PC-3 (cell line): Measurements from ENCODE around the gene NIPAL3. TPM values are rescaled to one million over a fixed set of nuclear protein-coding genes. Genes with fewer than 3 reads are reported as not detected.

Experiments used
- ATAC-seq: fragments of 200-7000 bp; cut with Tn5 transposase; 2 replicates; pipeline ENCODE4 v1.9.1; 2020; ENCODE audit warnings: mild to moderate bottlenecking, moderate library complexity
- BruUV-seq: library from RNA; stranded (reverse); fragments of 400-500 nt; replicated peaks from 2 replicates; lab custom pipeline; 2021; lab: Mats Ljungman, UMichigan
- CTCF ChIA-PET: fragments of 300-600 bp; sonication (Branson Sonifier 250); formaldehyde crosslinking; loops from one replicate; lab custom pipeline; 2022; ENCODE audit warnings: antibody characterized with exemption; lab: Charles Lee
- POLR2A ChIA-PET: fragments of 300-600 bp; sonication (Branson Sonifier 250); formaldehyde crosslinking; loops from one replicate; lab custom pipeline; 2022; ENCODE audit warnings: antibody characterized with exemption; ENCODE audit not compliant: unreplicated experiment; lab: Charles Lee
- DNase-seq: peaks from one replicate; pipeline ENCODE4 v3.0.0-alpha.2; 2015
- H2AFZ ChIP-seq: fragments of 300-600 bp; sonication (generic); 2 replicates; pipeline ENCODE4 v1.6.0; 2016; ENCODE audit warnings: antibody characterized with exemption, low read length
- H3F3A ChIP-seq: fragments of 300-600 bp; sonication (generic); one replicate; pipeline ENCODE4 v1.6.0; 2017; ENCODE audit warnings: antibody characterized with exemption, low read length, control low read depth, mild to moderate bottlenecking; ENCODE audit not compliant: unreplicated experiment
- H3K27ac ChIP-seq: fragments of 300-600 bp; sonication (generic); 2 replicates; pipeline ENCODE4 v1.5.1; 2016; ENCODE audit warnings: mild to moderate bottlenecking, low read length
- H3K27me3 ChIP-seq: fragments of 300-600 bp; sonication (generic); 2 replicates; pipeline ENCODE4 v1.6.1; 2016; ENCODE audit warnings: low read length, mixed read lengths
- H3K36me3 ChIP-seq: fragments of 300-600 bp; sonication (generic); 2 replicates; pipeline ENCODE4 v1.6.1; 2016; ENCODE audit warnings: low read depth, mixed run types, low read length, mixed read lengths
- H3K4me1 ChIP-seq: fragments of 300-600 bp; sonication (generic); 2 replicates; pipeline ENCODE4 v1.5.1; 2016; ENCODE audit warnings: low read length; ENCODE audit not compliant: insufficient read depth
- H3K4me2 ChIP-seq: fragments of 300-600 bp; sonication (generic); 2 replicates; pipeline ENCODE4 v1.6.0; 2016; ENCODE audit warnings: low read length
- H3K4me3 ChIP-seq: fragments of 300-600 bp; sonication (generic); 2 replicates; pipeline ENCODE4 v1.5.1; 2016; ENCODE audit warnings: mild to moderate bottlenecking, low read length, mixed read lengths
- H3K79me2 ChIP-seq: fragments of 300-600 bp; sonication (generic); 2 replicates; pipeline ENCODE4 v1.6.1; 2017; ENCODE audit warnings: low read length, mixed read lengths
- H3K9ac ChIP-seq: fragments of 300-600 bp; sonication (generic); 2 replicates; pipeline ENCODE4 v1.6.0; 2016; ENCODE audit warnings: mild to moderate bottlenecking, low read length
- H3K9me2 ChIP-seq: fragments of 300-600 bp; sonication (generic); replicated peaks from 2 replicates; pipeline ENCODE4 v1.6.1; 2016; ENCODE audit warnings: mixed run types, low read length, mixed read lengths
- H3K9me3 ChIP-seq: fragments of 300-600 bp; sonication (generic); 2 replicates; pipeline ENCODE4 v1.6.1; 2016; ENCODE audit warnings: low read length, mixed read lengths
- H4K20me1 ChIP-seq: fragments of 300-600 bp; sonication (generic); 2 replicates; pipeline ENCODE4 v1.6.1; 2016; ENCODE audit warnings: low read length, mixed read lengths
- EZH2 ChIP-seq: fragments of 300-600 bp; sonication (generic); IDR thresholded peaks from one replicate; pipeline ENCODE4 v1.6.1; 2017; ENCODE audit warnings: antibody characterized with exemption, mild to moderate bottlenecking, low read length; ENCODE audit not compliant: unreplicated experiment
- EZH2phosphoT487 ChIP-seq: fragments of 300-600 bp; sonication (generic); IDR thresholded peaks from 2 replicates; pipeline ENCODE4 v1.6.1; 2018; ENCODE audit warnings: mild to moderate bottlenecking, antibody characterized with exemption, low read length, borderline replicate concordance
- intact Hi-C: fragments of 100-400 bp; cut with micrococcal nuclease; formaldehyde crosslinking; loops from 2 replicates; pipeline ENCODE4 v1.9.0; 2023
- total RNA-seq: library from RNA; depleted of rRNA; stranded (reverse); fragments of >200 nt; gene quantifications from 2 replicates; pipeline ENCODE4 v1.2.3, GENCODE V29; 2014
- TF ChIP-seq, protein P1 (sequence below): fragments of 300-600 bp; sonication (generic); conservative IDR thresholded peaks from 2 replicates; pipeline ENCODE4 v1.5.1; 2017; ENCODE audit warnings: antibody characterized with exemption, low read depth, mild to moderate bottlenecking, low read length

NIPAL3 gene
- total RNA-seq, 1 experiment from 2014 or later, result 35.2 TPM

DNA sequence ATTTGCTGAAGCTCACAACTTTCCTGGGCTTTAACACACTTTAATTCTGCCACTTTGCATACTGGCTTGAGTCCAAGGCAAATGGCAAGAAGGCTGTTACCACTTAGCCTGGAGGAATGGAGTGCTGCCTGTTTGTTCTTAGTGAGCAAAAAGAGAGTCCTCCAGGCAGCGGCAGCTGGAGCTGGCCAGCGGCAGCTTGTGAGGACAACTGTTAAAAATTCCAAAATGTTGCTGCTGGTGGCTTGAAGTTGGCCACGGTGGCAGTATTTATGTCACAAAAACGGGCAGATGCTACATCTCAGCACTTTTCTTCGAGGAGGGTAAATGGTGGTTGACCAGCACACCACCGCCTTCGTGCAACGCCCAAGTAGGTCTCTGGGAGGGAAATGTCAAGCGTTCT, 29.4 kb upstream of the NIPAL3 start:
- Histone ChIP-seq H3K4me1 (peaks cover 19% of the 10 kb centered on the region), H3K79me2 (no peaks in the 10 kb centered on the region), H3K27me3 (no peaks in the 10 kb centered on the region), H3K36me3 (peaks cover 6% of the 10 kb centered on the region), H3K9me3 (no peaks in the 10 kb centered on the region), H3K9me2 (no peaks in the 10 kb centered on the region), H2AFZ (no peak overlapping the region), H3F3A (no peaks in the 10 kb centered on the region), H3K9ac (no peak overlapping the region), H3K27ac (no peak overlapping the region), H3K4me2 (no peak overlapping the region), H3K4me3 (no peak overlapping the region), H4K20me1 (no peaks in the 10 kb centered on the region)
- BruUV-seq, result no TSS peak
- no peak for ATAC-seq
- TF ChIP-seq EZH2phosphoT487, result no peak
- TF ChIP-seq, protein P1, sequence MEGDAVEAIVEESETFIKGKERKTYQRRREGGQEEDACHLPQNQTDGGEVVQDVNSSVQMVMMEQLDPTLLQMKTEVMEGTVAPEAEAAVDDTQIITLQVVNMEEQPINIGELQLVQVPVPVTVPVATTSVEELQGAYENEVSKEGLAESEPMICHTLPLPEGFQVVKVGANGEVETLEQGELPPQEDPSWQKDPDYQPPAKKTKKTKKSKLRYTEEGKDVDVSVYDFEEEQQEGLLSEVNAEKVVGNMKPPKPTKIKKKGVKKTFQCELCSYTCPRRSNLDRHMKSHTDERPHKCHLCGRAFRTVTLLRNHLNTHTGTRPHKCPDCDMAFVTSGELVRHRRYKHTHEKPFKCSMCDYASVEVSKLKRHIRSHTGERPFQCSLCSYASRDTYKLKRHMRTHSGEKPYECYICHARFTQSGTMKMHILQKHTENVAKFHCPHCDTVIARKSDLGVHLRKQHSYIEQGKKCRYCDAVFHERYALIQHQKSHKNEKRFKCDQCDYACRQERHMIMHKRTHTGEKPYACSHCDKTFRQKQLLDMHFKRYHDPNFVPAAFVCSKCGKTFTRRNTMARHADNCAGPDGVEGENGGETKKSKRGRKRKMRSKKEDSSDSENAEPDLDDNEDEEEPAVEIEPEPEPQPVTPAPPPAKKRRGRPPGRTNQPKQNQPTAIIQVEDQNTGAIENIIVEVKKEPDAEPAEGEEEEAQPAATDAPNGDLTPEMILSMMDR, result no peak
- intact Hi-C loops, result no loop called here
- CTCF ChIA-PET, result interaction anchor here (0.6 kb wide), 1 partner anchor 201 kb away, joined by 3 read pairs; no protein-coding TSS in a partner anchor
- no peak for DNase-seq
- POLR2A ChIA-PET, result no interaction called here

DNA sequence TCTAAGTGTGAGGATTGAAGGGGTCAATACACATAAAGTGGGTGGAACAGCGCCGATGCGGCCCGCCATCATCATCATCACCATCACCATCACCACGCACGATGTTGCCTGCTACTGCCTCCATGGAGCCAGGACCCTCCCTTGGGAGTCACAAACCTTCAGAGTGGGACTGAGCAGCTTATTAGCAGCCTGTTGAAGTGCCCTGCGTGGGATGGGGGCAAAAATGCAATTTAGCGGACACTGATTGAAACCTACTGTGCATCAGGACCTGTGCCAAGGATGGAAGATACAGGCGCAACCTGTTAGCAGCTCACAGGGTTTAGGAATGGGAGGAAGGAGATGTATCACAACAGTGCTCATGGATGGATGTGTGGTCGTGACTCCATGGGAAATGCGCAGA, 28.7 kb upstream of the NIPAL3 start:
- ATAC-seq (no peak), DNase-seq (no peak)
- Histone ChIP-seq H3K4me2 (no peak overlapping the region), H3K9ac (no peak overlapping the region), H3K9me2 (no peaks in the 10 kb centered on the region), H2AFZ (no peak overlapping the region), H3K9me3 (no peaks in the 10 kb centered on the region), H3F3A (no peaks in the 10 kb centered on the region), H3K27ac (no peak overlapping the region), H3K36me3 (peaks cover 6% of the 10 kb centered on the region), H3K4me1 (peaks cover 25% of the 10 kb centered on the region), H3K27me3 (no peaks in the 10 kb centered on the region), H3K79me2 (no peaks in the 10 kb centered on the region), H4K20me1 (no peaks in the 10 kb centered on the region), H3K4me3 (no peak overlapping the region)
- TF ChIP-seq EZH2phosphoT487 (no peak), EZH2 (no peak)
- TF ChIP-seq, protein P1, result no peak
- BruUV-seq, result no TSS peak
- POLR2A ChIA-PET, result no interaction called here
- intact Hi-C loops, result no loop called here
- CTCF ChIA-PET, result no interaction called here

DNA sequence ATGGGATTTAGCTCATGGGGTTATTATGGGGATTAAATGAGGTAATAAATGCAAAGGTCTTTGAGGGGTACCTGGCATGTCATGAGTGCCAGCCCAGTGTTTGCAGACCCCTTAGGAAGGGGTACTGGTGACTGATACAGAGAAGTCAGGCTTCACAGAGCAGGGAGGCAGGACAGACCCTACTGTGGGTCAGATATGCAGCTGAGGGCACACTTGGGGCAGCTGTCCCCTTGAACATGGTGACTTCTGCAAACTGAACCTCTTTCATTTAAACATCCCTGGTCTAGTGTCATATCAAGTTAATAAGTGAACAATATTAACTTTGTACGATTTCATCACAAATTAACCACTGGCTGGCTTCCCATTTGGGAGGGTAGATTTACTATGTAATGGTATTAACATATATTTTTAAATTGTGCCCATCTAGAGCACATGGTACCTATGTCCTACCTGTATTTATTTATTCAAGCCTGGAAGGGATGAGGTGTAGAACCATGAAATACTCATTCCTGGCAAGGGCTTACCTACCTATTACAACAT, 27.9 kb upstream of the NIPAL3 start:
- no peak overlapping the region for H3K9ac ChIP-seq
- no peak overlapping the region for H2AFZ ChIP-seq
- H3K79me2 ChIP-seq, result no peaks in the 10 kb centered on the region
- no peak overlapping the region for H3K4me3 ChIP-seq
- TF ChIP-seq, protein P1, result no peak
- TF ChIP-seq EZH2, result no peak
- no peak for TF ChIP-seq EZH2phosphoT487
- ATAC-seq, result no peak
- H3K27me3 ChIP-seq, result no peaks in the 10 kb centered on the region
- no peaks in the 10 kb centered on the region for H3F3A ChIP-seq
- H3K4me1 ChIP-seq, result peaks cover 33% of the 10 kb centered on the region
- H3K36me3 ChIP-seq, result peaks cover 6% of the 10 kb centered on the region
- H3K4me2 ChIP-seq, result no peak overlapping the region
- intact Hi-C loops, result no loop called here
- no TSS peak for BruUV-seq
- H3K9me3 ChIP-seq, result no peaks in the 10 kb centered on the region
- DNase-seq, result no peak
- POLR2A ChIA-PET, result no interaction called here
- H3K9me2 ChIP-seq, result no peaks in the 10 kb centered on the region
- no peak overlapping the region for H3K27ac ChIP-seq
- H4K20me1 ChIP-seq, result no peaks in the 10 kb centered on the region
- CTCF ChIA-PET, result no interaction called here
